AG09319 (cell line): Measurements from ENCODE around the gene ACD.
"Not testable (repeated sequence)": the region's sequence is repeated elsewhere in the genome, so short reads cannot be mapped to it uniquely, and the experiment has no call there.

Experiments
- DNase-seq: peaks from one replicate; pipeline ENCODE4 v3.0.0-alpha.2; 2010; ENCODE audit warnings: low read depth; ENCODE audit errors: extremely low read depth
- TF ChIP-seq, protein P1 (sequence below): IDR thresholded peaks from 2 replicates; pipeline ENCODE4 v1.5.1; 2011; ENCODE audit warnings: low read depth, mild to moderate bottlenecking, inconsistent platforms, low read length, moderate library complexity

The ACD gene

DNA sequence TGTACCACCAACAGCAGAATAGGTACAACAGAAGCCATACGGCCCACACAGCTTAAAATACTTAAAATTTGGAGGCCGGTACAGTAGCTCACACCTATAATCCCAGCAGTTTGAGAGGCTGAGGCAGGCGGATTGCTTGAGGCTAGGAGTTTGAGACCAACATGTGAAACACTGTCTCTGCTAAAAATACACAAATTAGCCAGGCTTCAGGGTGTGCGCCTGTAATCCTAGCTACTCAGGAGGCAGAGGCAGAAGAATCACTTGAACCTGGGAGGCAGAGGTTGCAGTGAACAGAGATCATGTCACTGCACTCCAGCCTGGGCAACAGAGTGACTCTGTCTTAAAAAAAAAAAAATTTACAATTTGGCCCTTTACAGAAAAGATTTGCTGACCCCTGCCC is 42.1 kb upstream of the ACD start:
- no peak for DNase-seq
- TF ChIP-seq, protein P1, sequence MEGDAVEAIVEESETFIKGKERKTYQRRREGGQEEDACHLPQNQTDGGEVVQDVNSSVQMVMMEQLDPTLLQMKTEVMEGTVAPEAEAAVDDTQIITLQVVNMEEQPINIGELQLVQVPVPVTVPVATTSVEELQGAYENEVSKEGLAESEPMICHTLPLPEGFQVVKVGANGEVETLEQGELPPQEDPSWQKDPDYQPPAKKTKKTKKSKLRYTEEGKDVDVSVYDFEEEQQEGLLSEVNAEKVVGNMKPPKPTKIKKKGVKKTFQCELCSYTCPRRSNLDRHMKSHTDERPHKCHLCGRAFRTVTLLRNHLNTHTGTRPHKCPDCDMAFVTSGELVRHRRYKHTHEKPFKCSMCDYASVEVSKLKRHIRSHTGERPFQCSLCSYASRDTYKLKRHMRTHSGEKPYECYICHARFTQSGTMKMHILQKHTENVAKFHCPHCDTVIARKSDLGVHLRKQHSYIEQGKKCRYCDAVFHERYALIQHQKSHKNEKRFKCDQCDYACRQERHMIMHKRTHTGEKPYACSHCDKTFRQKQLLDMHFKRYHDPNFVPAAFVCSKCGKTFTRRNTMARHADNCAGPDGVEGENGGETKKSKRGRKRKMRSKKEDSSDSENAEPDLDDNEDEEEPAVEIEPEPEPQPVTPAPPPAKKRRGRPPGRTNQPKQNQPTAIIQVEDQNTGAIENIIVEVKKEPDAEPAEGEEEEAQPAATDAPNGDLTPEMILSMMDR: no peak

DNA sequence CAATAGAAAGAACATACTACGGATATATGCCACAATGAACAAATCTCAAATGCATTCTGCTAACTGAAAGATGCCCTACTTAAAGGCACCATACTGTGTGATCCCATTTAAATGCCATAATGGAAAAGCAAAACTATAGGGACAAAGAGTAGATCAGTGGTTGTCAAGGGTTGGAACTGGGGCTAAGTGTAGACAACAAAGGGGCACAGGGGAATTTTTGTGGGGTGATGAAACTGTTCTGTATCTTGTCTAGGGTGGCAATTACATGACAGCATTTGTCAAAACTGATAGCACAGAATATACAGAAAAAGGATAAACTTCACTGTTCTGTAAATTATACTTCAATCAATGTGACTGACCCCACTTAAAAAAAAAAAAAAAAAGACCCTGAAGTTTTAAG is 41.4 kb upstream of the ACD start:
- DNase-seq: no peak
- TF ChIP-seq, protein P1: no peak

GRCh38 chr16:67699265-67699664 is 39.2 kb upstream of the ACD start:
- TF ChIP-seq, protein P1: no peak
- DNase-seq: no peak

DNA sequence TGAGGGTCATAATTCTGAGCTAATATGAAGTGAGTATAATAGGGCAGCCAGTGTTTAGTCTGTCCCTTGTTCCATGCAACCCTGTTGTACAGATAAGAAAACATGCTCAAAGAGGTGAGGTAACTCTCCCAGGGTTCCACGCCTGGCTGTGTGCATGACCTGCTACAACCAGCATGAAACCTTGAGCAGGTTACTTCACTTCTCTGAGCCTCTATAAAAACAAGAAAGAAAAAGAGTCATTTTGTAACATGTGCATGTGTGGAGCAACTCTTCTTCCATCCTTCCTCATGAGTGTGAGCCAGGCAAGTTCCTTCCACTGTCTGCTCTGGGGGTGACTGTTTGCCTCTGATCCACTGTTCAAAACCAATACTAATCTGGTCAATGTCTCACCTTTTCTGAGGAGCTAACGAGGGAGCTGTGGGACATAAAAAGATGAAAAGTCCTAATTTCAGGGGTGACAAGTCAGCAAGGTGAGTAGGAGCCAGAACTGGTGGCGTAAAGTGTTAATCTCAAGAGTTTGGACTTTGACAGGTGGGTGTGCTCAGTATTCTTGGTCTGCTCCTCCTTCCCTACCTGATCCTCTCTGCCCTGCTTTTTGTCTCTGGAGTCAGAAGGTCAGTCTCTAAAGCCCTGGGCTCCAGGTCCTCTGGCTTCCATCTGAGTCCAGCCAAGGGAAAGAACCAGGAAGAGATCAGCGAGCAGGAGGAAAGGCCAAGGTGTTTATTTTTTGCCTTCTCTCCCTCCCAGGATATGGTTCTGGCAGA is 37.5 kb upstream of the ACD start:
- TF ChIP-seq, protein P1: no peak
- no peak for DNase-seq

GRCh38 chr16:67694611-67695010 is 34.6 kb upstream of the ACD start:
- DNase-seq: no peak
- TF ChIP-seq, protein P1: no peak

DNA sequence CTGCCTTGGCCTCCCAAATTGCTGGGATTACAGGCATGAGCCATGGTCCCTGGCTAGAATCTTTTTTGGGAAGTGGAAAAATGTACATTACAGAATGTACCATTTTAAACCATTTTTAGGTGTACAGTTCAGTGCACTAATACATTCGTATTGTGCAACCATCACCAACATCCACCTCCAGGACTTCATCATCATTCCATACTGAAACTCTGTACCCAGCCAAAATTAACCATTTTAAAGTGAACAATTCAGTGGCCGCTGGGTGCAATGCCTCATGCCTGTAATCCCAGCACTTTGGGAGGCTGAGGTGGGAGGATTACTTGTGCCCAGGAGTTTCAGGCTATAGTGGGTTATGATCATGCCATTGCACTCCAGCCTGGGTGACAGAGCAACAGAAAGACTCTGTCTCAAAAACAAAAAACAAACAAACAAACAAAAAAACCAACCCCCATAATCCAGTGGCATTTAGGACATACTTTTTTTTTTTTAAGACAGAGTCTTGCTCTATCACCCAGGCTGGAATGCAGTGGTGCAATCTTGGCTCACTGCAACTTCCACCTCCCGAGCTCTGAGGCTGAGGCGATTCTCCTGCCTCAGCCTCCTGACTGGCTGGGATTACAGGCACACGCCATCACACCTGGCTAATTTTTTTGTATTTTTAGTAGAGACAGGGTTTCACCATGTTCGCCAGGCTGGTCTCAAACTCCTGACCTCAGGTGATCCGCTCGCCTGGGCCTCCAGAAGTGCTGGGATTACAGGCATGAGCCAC is 33.6 kb upstream of the ACD start:
- not testable (repeated sequence) for DNase-seq

GRCh38 chr16:67685388-67686112 is 25.5 kb upstream of the ACD start:
- TF ChIP-seq, protein P1: no peak
- DNase-seq: no peak
